Spleen (tissue), 11 donors: Measurements from ENCODE around the gene TLNRD1. TPM values are rescaled to one million over a fixed set of nuclear protein-coding genes. Genes with fewer than 3 reads are reported as not detected.

Experiments
- DNase-seq: peaks from one replicate; pipeline ENCODE4 v3.0.0-alpha.2; 2020
- H3K27ac ChIP-seq, 8 donors: fragments of 200-600 bp; sonication (generic) in 7 of 8; 1 replicate in 4 of 8; 2 replicates in 4 of 8; pipeline versions ENCODE4 v1.5.0 to v1.8.0; 2016 to 2021; ENCODE audit warnings: inconsistent platforms in 4 of 8, mild to moderate bottlenecking in 4 of 8, moderate library complexity in 1 of 8
- H3K27me3 ChIP-seq, 7 donors: fragments of 200-600 bp; sonication (generic) in 6 of 7; replicated peaks in 1 of 7; 1 replicate in 4 of 7; 2 replicates in 3 of 7; pipeline versions ENCODE4 v1.5.0 to v1.8.0; 2016 to 2021; ENCODE audit warnings: inconsistent platforms in 3 of 7, mild to moderate bottlenecking in 1 of 7
- H3K36me3 ChIP-seq, 6 donors: fragments of 200-600 bp; sonication (generic) in 5 of 6; 1 replicate in 4 of 6; 2 replicates in 2 of 6; pipeline versions ENCODE4 v1.5.0 to v1.8.0; 2016 to 2021; ENCODE audit warnings: inconsistent platforms in 2 of 6
- H3K4me1 ChIP-seq, 6 donors: fragments of 200-600 bp; sonication (generic) in 5 of 6; 1 replicate in 3 of 6; 2 replicates in 3 of 6; pipeline versions ENCODE4 v1.5.0 to v1.8.0; 2016 to 2021; ENCODE audit warnings: inconsistent platforms in 3 of 6
- H3K4me3 ChIP-seq, 8 donors: fragments of 200-600 bp; sonication (generic) in 7 of 8; 1 replicate in 4 of 8; 2 replicates in 4 of 8; pipeline versions ENCODE4 v1.5.0 to v1.8.0; 2016 to 2021; ENCODE audit warnings: inconsistent platforms in 4 of 8, mild to moderate bottlenecking in 4 of 8, moderate library complexity in 2 of 8
- H3K9me3 ChIP-seq, 8 donors: fragments of 200-600 bp; sonication (generic) in 7 of 8; 1 replicate in 4 of 8; 2 replicates in 4 of 8; pipeline versions ENCODE4 v1.5.0 to v1.8.0; 2016 to 2021; ENCODE audit warnings: inconsistent platforms in 4 of 8
- POLR2A ChIP-seq, 3 donors: fragments of 450-650 bp; IDR thresholded peaks; one replicate each; pipeline ENCODE4 v1.5.1; 2017; ENCODE audit warnings: antibody characterized with exemption in 3 of 3, mild to moderate bottlenecking in 1 of 3
- POLR2AphosphoS5 ChIP-seq, 3 donors: sonication (generic); formaldehyde crosslinking; IDR thresholded peaks; one replicate each; pipeline ENCODE4 v1.5.1; 2017; ENCODE audit warnings: antibody characterized with exemption in 3 of 3
- WGBS, 5 donors: extraction: QIAGEN DNeasy Blood & Tissue Kit in 3 of 5; methylation state at CpG; one replicate each; pipeline versions ENCODE4 v1.1.5 to v1.1.7; 2013 to 2018; 5-methylcytosine and 5-hydroxymethylcytosine counted together
- intact Hi-C: fragments of 100-400 bp; cut with DNase I; formaldehyde crosslinking; loops from one replicate; pipeline ENCODE4 v1.15.0; 2023; ENCODE audit warnings: low total_unique reads
- polyA plus RNA-seq, 3 donors: library from polyadenylated mRNA; stranded (reverse); fragments of 200-250 nt; gene quantifications; one replicate each; pipeline ENCODE4 v1.2.1, GENCODE V29; 2013
- total RNA-seq, 7 donors: library from RNA; depleted of rRNA in 3 of 7; stranded (reverse); fragments of >200 nt in 3 of 7; fragmentation: NEBNext Ultra II Directional in 4 of 7; extraction: Animal tissue kit (Norgen Biotek cat#: 25700) in 4 of 7; gene quantifications; one replicate each; pipeline versions ENCODE4 v1.1.0 to v1.2.1, GENCODE V29; 2016 to 2021
- TF ChIP-seq, protein P1 (sequence below), 11 experiments: fragments of 200-600 bp in 7 of 11; fragments of 450-650 bp in 4 of 11; sonication (generic) in 4 of 11; IDR thresholded peaks in 8 of 11; conservative IDR thresholded peaks in 3 of 11; 1 replicate in 7 of 11; 2 replicates in 4 of 11; pipeline versions ENCODE4 v1.4.0 to v1.8.0; 2016 to 2021; ENCODE audit warnings: antibody characterized with exemption in 11 of 11, inconsistent platforms in 4 of 11, mild to moderate bottlenecking in 1 of 11
- donor health status: healthy with polysubstance abuse.
- donor health status: DM: no; HTN: no; CAD: no; lungs with moderate emphysema.
- donor health status: DM: no; HTN: no; CAD: no.
- donor health status: Bipolar disorder and iron deficiency.
- donor health status: healthy.
- donor health status: DM: no; HTN: no; CAD: no.
- donor health status: DM: yes; HTN: yes; CAD: no.

Gene TLNRD1
- total and polyA plus RNA-seq, 10 donors: 6.2 to 53.3 (median 30.7) TPM

DNA sequence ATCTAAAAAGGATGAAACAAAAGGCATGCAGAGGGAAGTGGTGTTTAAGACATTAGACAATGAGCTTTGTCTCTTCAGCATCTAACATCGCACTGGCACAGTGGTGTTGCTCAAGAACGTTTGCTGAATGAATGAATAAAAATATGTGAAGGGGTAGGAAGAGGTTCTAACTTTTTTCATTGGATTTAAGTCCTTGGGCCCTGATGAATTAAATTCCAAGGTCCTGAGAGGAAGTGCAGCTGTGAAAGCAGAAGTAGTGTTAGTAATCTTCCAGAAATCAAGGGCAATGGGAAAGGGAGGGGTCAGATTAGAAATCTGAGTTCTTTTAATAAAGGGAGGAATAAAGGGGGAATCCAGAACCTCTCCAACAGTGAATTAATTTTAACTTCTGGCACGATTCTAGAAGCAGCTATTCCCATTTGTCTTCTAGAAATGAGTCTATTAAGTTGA is 29.6 kb downstream of the TLNRD1 start:
- 31 to 57% (median 51%) methylated on average over 3 of the region's 3 CpGs for WGBS, 5 donors
- Histone ChIP-seq H3K36me3 (no peaks in the 10 kb centered on the region), H3K4me3 (no peak overlapping the region), H3K4me1 (peaks cover 3 to 32% (median 19%) of the 10 kb centered on the region in 6 donors), H3K9me3 (no peaks in the 10 kb centered on the region), H3K27ac (peak overlapping the region in 4 of 8 donors; percentile 1 to 61 (median 28)), H3K27me3 (no peaks in the 10 kb centered on the region)
- intact Hi-C loops: no loop called here
- TF ChIP-seq, protein P1, sequence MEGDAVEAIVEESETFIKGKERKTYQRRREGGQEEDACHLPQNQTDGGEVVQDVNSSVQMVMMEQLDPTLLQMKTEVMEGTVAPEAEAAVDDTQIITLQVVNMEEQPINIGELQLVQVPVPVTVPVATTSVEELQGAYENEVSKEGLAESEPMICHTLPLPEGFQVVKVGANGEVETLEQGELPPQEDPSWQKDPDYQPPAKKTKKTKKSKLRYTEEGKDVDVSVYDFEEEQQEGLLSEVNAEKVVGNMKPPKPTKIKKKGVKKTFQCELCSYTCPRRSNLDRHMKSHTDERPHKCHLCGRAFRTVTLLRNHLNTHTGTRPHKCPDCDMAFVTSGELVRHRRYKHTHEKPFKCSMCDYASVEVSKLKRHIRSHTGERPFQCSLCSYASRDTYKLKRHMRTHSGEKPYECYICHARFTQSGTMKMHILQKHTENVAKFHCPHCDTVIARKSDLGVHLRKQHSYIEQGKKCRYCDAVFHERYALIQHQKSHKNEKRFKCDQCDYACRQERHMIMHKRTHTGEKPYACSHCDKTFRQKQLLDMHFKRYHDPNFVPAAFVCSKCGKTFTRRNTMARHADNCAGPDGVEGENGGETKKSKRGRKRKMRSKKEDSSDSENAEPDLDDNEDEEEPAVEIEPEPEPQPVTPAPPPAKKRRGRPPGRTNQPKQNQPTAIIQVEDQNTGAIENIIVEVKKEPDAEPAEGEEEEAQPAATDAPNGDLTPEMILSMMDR (IDR thresholded peaks at IDR 0.05 in 8 of 11, conservative IDR thresholded peaks at IDR 0.05 in 3 of 11): no peak
- no peak for TF ChIP-seq POLR2AphosphoS5 (IDR thresholded peaks at IDR 0.05)
- TF ChIP-seq POLR2A (IDR thresholded peaks at IDR 0.05): no peak
- DNase-seq: no peak

DNA sequence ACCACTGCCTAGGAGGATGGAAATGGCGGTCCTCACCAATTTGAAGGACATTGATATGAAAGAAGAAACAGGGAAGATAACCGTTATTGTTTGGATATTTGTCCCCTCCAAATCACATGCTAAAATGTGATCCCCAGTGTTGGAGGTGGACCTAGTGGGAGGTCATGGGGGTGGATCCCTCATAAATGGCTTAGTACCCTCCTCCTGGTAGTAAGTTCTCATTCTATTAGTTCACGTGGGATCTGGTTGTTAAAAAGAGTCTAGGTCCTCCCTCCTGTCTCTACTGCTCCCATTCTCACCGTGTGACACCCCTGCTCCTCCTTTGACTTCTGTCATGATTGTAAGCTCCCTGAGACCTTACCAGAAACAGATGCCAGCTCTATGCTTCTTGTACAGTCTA is 30.5 kb downstream of the TLNRD1 start:
- 77 to 90% (median 90%) methylated on average over 4 of the region's 4 CpGs for WGBS, 5 donors
- no peaks in the 10 kb centered on the region for H3K9me3 ChIP-seq
- intact Hi-C loops: no loop called here
- H3K4me3 ChIP-seq: no peak overlapping the region
- H3K27me3 ChIP-seq: no peaks in the 10 kb centered on the region
- H3K36me3 ChIP-seq: no peaks in the 10 kb centered on the region
- DNase-seq: no peak
- H3K27ac ChIP-seq: peak overlapping the region in 3 of 8 donors; percentile 1 to 61 (median 39)
- H3K4me1 ChIP-seq: peaks cover 3 to 31% (median 18%) of the 10 kb centered on the region in 6 donors
- no peak for TF ChIP-seq POLR2AphosphoS5 (IDR thresholded peaks at IDR 0.05)
- TF ChIP-seq, protein P1 (IDR thresholded peaks at IDR 0.05 in 8 of 11, conservative IDR thresholded peaks at IDR 0.05 in 3 of 11): no peak

DNA sequence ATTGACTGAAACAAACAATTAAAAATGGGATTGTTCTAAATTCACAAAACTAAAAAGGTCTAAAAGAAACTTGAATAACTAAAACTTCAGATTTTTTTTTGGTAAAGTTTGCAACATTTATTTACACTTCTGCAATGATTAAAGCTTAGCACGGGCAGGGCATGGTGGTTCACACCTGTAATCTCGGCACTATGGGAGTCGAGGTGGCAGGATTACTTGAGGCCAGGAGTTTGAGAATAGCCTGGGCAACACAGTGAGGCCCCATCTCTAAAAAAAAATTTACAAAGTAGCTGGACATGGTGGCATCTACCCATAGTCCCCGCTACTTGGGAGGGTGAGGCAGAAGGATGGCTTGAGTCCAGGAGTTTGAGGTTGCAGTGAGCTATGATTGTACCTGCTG is 31.6 kb downstream of the TLNRD1 start:
- H3K9me3 ChIP-seq: no peaks in the 10 kb centered on the region
- no peaks in the 10 kb centered on the region for H3K36me3 ChIP-seq
- no peaks in the 10 kb centered on the region for H3K27me3 ChIP-seq
- no peak overlapping the region for H3K4me3 ChIP-seq
- TF ChIP-seq, protein P1 (IDR thresholded peaks at IDR 0.05 in 8 of 11, conservative IDR thresholded peaks at IDR 0.05 in 3 of 11): no peak
- no peak for TF ChIP-seq POLR2A (IDR thresholded peaks at IDR 0.05)
- 90 to 97% (median 96%) methylated on average over 4 of the region's 4 CpGs for WGBS, 5 donors
- intact Hi-C loops: no loop called here
- H3K27ac ChIP-seq: no peak overlapping the region
- DNase-seq: no peak
- H3K4me1 ChIP-seq: peaks cover 3 to 37% (median 18%) of the 10 kb centered on the region in 6 donors

DNA sequence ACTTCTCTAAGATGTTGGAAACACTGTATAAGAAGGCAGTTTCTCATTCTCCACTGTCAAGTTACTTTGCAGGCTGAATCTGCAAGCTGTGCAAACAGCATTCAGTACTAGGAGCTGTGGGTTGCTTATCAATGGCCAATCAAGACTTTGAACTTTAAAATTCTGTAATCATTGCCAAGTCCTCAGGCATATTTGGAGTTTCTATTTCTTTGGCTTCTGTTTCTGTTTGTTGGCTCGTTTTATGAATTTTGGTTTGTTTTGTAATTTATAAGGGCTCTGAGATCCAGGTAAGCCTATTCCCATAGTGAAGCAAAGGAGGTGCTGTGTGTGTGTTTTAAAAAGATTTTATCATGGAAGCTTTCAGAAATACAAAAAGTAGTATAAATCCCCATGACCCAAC is 32.1 kb downstream of the TLNRD1 start:
- Histone ChIP-seq H3K36me3 (no peaks in the 10 kb centered on the region), H3K4me3 (no peak overlapping the region), H3K9me3 (no peaks in the 10 kb centered on the region), H3K4me1 (peaks cover 3 to 37% (median 18%) of the 10 kb centered on the region in 6 donors), H3K27me3 (no peaks in the 10 kb centered on the region), H3K27ac (peak overlapping the region in 1 of 8 donors; percentile 36)
- no peak for DNase-seq
- WGBS, 5 donors: 34 to 69% (median 48%) methylated on average over 1 of the region's 1 CpG
- intact Hi-C loops: no loop called here
- TF ChIP-seq, protein P1 (IDR thresholded peaks at IDR 0.05 in 8 of 11, conservative IDR thresholded peaks at IDR 0.05 in 3 of 11): no peak
- no peak for TF ChIP-seq POLR2A (IDR thresholded peaks at IDR 0.05)
- TF ChIP-seq POLR2AphosphoS5 (IDR thresholded peaks at IDR 0.05): no peak
